ENCODE measurements around the gene TNFRSF21. TPM values are rescaled to one million over a fixed set of nuclear protein-coding genes. Genes with fewer than 3 reads are reported as not detected.

TNFRSF21 gene
- total RNA-seq, 2 experiments from 2014 or later, result 28.1 to 36.5 TPM

- BruUV-seq (replicated peaks), result no TSS peak
- ChIA-PET CTCF (ENCODE audit: unreplicated experiment) (no interaction called here), POLR2A (interaction anchor here (0.6 to 4.6 kb wide), 3 partner anchors 10 to 787 kb away, joined by 3 to 13 read pairs (median 4); no protein-coding TSS in a partner anchor)
- H3K4me1 ChIP-seq (ENCODE audit: insufficient read depth, low read length, poor library complexity, severe bottlenecking), result peaks cover 40% of the 10 kb centered on the region
- peaks cover 6% of the 10 kb centered on the region; the same call in 1 of the 2 replicates for H3K79me2 ChIP-seq (ENCODE audit: insufficient read depth, low read depth, low read length)
- H3K9me2 ChIP-seq (ENCODE audit: insufficient read depth, low read length), result no peaks in the 10 kb centered on the region
- H3K4me2 ChIP-seq (ENCODE audit: low read length), result no peak overlapping the region
- no peak overlapping the region for H2AFZ ChIP-seq (ENCODE audit: low read length)
- intact Hi-C loops (cut with micrococcal nuclease; ENCODE audit: unreplicated experiment), result no loop called here
- TF ChIP-seq EZH2phosphoT487 (IDR thresholded peaks at IDR 0.05; ENCODE audit: borderline replicate concordance, low read depth, low read length), result no peak
- TF ChIP-seq CTCF (conservative IDR thresholded peaks at IDR 0.05; ENCODE audit: low read length), result no peak
- H3K9me3 ChIP-seq (ENCODE audit: low read length), result no peaks in the 10 kb centered on the region
- H4K20me1 ChIP-seq (ENCODE audit: insufficient read depth, low read length), result no peaks in the 10 kb centered on the region
- peaks cover 79% of the 10 kb centered on the region for H3K36me3 ChIP-seq (ENCODE audit: insufficient read depth, low read length)
- DNase-seq (ENCODE audit: low spot score), result no peak
- H3K4me3 ChIP-seq (ENCODE audit: low read depth, low read length, poor library complexity, severe bottlenecking), result no peak overlapping the region
- no peak overlapping the region for H3K27ac ChIP-seq (ENCODE audit: low read depth, low read length, poor library complexity, severe bottlenecking)
These were observed 44.9 kb downstream of the TNFRSF21 start for GRCh38 chr6:47264775-47265184.

- Histone ChIP-seq H2AFZ (ENCODE audit: low read length) (no peak overlapping the region), H3K9me3 (ENCODE audit: low read length) (no peaks in the 10 kb centered on the region), H3K9me2 (ENCODE audit: insufficient read depth, low read length) (no peaks in the 10 kb centered on the region), H3K4me2 (ENCODE audit: low read length) (no peak overlapping the region), H3K36me3 (ENCODE audit: insufficient read depth, low read length) (peaks cover 78% of the 10 kb centered on the region), H3K4me1 (ENCODE audit: insufficient read depth, low read length, poor library complexity, severe bottlenecking) (peaks cover 45% of the 10 kb centered on the region), H3K4me3 (ENCODE audit: low read depth, low read length, poor library complexity, severe bottlenecking) (no peak overlapping the region), H4K20me1 (ENCODE audit: insufficient read depth, low read length) (no peaks in the 10 kb centered on the region), H3K79me2 (ENCODE audit: insufficient read depth, low read depth, low read length) (peaks cover 10% of the 10 kb centered on the region; the same call in 1 of the 2 replicates), H3K27ac (ENCODE audit: low read depth, low read length, poor library complexity, severe bottlenecking) (no peak overlapping the region)
- no TSS peak for BruUV-seq (replicated peaks)
- intact Hi-C loops (cut with micrococcal nuclease; ENCODE audit: unreplicated experiment), result no loop called here
- DNase-seq (ENCODE audit: low spot score), result no peak
- CTCF ChIA-PET (ENCODE audit: unreplicated experiment), result interaction anchor here (0.9 kb wide), 1 partner anchor 24 kb away, joined by 3 read pairs; no protein-coding TSS in a partner anchor
- TF ChIP-seq EZH2phosphoT487 (IDR thresholded peaks at IDR 0.05; ENCODE audit: borderline replicate concordance, low read depth, low read length) (no peak), CTCF (conservative IDR thresholded peaks at IDR 0.05; ENCODE audit: low read length) (no peak)
- POLR2A ChIA-PET, result interaction anchor here (0.5 to 1.6 kb wide), 3 partner anchors 16 to 613 kb away, joined by 3 to 4 read pairs (median 4); no protein-coding TSS in a partner anchor
These were observed 46.4 kb downstream of the TNFRSF21 start for GRCh38 chr6:47263268-47263667.

- no peaks in the 10 kb centered on the region for H4K20me1 ChIP-seq (ENCODE audit: insufficient read depth, low read length)
- H3K79me2 ChIP-seq (ENCODE audit: insufficient read depth, low read depth, low read length), result peaks cover 10% of the 10 kb centered on the region; the same call in 1 of the 2 replicates
- no peak overlapping the region for H2AFZ ChIP-seq (ENCODE audit: low read length)
- H3K9me3 ChIP-seq (ENCODE audit: low read length), result no peaks in the 10 kb centered on the region
- H3K4me2 ChIP-seq (ENCODE audit: low read length), result no peak overlapping the region
- intact Hi-C loops (cut with micrococcal nuclease; ENCODE audit: unreplicated experiment), result no loop called here
- DNase-seq (ENCODE audit: low spot score), result no peak
- H3K9me2 ChIP-seq (ENCODE audit: insufficient read depth, low read length), result no peaks in the 10 kb centered on the region
- H3K27ac ChIP-seq (ENCODE audit: low read depth, low read length, poor library complexity, severe bottlenecking), result no peak overlapping the region
- TF ChIP-seq CTCF (conservative IDR thresholded peaks at IDR 0.05; ENCODE audit: low read length) (no peak), EZH2phosphoT487 (IDR thresholded peaks at IDR 0.05; ENCODE audit: borderline replicate concordance, low read depth, low read length) (no peak)
- BruUV-seq (replicated peaks), result no TSS peak
- CTCF ChIA-PET (ENCODE audit: unreplicated experiment), result interaction anchor here (0.6 to 1.0 kb wide), 2 partner anchors 8 to 9 kb away, joined by 3 read pairs; no protein-coding TSS in a partner anchor
- H3K36me3 ChIP-seq (ENCODE audit: insufficient read depth, low read length), result peaks cover 78% of the 10 kb centered on the region
- H3K4me1 ChIP-seq (ENCODE audit: insufficient read depth, low read length, poor library complexity, severe bottlenecking), result peaks cover 48% of the 10 kb centered on the region
- POLR2A ChIA-PET, result interaction anchor here (1.6 to 3.0 kb wide), 2 partner anchors 12 to 17 kb away, joined by 4 to 16 read pairs; no protein-coding TSS in a partner anchor
- no peak overlapping the region for H3K4me3 ChIP-seq (ENCODE audit: low read depth, low read length, poor library complexity, severe bottlenecking)
These were observed 47.5 kb downstream of the TNFRSF21 start for GRCh38 chr6:47262231-47262630.
